GM21576 (cell line): ENCODE data around the gene PRDM10.
A peak's percentile ranks its signal among the peaks of the same experiment; 100 is the strongest.

Experiments used
- ATAC-seq: cut with Tn5 transposase; IDR thresholded peaks from one replicate; pipeline ENCODE4 v1.9.1; 2021; ENCODE audit warnings: mild to moderate bottlenecking, moderate library complexity; ENCODE audit not compliant: unreplicated experiment

PRDM10 gene

DNA sequence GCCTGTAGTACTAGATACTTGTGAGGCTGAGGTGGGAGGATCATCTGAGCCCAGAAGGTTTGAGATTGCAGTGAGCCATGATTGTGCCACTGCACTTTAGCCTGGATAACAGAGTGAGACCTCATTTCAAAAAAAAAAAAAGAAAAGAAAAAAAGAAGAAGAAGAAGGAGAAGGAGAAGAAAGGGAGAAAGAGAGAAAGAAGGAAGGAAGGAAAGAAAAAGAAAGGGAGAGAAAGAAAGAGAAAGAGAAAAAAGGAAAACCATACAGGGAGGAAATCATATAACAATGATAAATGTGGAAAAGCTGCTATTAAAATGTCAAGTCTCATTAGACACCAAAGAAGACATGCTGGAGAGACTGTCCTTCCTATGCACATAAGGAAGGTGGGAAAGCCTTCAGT is 5.7 kb upstream of the PRDM10 start:
- no peak for ATAC-seq

DNA sequence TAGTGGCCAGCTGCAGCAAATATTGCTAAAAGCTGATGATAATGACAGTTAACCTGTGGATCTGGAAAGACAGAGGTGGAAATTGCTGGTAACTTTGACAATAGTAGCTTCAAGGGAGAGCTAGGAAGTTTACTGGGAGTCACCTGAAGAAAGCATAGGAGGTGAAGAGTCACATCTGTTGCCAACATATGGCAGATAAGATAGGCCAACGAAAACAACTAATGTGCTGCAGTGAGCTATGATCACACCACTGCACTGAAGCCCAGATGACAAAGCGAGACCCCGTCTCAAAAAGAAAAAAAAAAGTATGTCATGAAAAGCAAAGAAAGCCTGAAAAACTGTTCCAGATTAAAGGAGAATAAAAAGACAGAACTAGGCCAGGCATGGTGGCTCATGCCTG is 4.3 kb upstream of the PRDM10 start:
- no peak for ATAC-seq

DNA sequence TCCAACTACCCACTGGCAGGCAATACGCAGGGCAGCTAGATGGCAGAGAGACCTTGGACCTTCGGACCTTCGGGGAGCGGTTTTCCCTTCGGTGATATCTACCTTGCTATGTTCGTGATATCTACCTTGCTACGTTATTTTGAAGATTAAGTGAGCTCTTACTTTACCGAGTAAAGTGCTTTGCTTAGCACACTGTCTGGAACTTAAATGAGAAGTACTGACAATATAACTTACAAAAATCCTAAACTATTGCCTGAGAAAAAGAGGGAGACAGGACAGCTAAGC is 1.0 kb upstream of the PRDM10 start:
- ATAC-seq, result no peak

DNA sequence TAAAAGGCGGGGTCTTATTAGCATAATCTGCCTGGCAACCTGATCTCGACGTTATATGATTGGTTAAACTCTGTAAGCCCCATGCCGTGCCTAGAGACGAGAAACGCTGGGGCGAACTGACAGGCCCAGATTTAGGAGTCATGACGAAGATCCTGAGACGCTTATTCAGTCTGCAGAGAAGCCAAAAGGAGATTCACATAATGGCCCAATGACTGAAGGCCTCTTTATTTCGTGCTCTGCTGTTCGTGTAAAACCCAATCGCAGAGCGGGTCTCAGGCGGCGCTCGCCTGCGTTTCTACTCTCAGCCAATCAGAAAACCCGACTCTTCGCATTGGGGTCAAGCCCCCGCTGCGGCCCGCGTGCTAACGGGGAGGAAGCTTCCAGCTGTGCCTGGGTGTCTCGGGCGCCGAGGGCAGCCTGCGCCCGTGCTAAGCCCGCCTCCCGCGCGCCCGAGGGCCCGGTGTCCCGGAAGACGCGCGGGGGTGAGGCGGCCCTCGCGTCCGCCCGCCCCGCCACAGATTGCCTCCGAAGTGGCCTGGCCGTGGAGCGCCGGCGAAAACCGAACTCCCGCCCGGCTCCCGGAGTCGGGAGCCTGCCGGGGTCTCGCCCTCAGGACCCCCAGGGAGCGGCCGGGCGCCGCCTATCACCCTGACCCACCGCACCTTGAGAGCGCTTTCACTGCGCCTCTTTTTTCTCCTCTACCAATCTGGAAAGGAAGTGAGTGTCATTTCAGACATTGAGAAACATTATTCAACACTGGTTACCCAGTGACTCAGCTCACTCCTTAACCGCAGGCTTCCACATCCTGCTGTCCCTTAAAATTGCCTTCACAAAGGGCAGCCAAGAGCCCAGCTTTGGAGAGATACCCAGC is 446 bp upstream of the PRDM10 start:
- peak; percentile 73 for ATAC-seq

DNA sequence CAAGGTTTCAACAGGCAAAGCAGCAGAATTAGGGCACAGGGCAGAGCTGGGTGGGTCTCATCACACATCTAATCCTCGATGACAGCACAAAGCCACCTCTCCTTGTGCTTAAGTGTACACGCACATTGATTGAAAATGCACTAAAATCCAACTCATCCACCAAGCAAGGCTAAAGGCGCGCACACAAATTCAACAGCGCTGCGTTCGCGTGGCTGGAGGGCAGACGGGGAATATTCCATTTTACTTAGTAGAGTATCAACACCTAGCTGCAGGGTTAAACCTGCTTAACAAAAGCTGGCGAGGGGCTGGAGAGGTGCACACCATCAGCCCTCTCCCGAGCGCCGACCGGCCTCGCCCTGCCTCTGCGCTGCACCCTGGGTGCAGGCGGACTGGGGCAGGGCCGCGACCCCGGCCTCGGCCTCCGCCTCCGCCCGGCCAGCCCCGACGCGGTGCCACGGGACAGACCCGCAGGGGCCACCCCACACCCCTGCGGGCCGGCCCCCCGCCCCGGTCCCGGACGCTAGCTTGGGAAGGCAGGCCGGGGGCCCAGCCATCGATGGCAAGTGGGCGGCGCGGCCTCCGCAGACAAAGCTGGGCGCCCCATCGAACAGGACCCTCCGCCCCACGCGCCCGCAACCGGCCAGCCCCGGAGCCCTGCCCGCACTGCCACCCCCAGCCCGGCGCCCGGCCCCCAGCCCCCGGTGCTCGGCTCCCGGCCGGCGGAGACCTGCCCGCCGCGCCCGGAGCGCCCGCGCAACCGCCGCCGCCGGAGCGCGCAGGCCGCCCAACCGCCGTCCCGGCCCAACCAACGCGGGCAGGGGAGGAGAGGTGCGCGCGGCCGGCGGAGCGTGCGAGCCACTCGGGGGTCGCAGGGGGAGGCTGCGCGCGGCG is 929 bp downstream of the PRDM10 start:
- peak; percentile 29 for ATAC-seq

DNA sequence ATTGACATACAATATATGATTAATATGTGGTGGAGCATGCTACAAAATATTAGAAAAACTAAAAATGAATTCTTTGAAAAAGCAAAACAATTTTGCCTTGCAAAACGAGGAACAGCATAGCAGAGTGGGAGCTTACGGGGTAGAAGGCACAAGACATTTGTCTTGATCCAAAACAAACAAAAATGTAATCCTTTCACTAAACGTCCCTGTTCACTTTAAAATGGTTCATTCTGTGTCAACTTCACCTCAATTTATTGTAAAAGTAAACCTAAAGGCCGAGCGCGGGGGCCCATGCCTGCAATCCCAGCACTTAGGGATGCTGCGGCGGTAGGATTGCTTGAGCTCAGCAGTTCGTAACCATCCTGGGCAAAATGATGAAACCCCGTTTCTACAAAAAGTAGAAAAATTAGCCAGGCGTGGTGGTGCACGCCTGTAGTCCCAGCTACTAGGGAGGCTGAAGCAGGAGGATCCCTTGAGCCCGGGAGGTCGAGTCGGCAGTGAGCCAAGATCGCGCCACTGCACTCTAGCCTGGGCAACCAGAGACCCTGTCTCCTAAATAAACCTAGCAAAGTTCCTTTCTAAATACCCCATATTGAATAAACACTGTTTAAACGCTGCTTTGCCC is 2.0 kb downstream of the PRDM10 start:
- ATAC-seq, result no peak

DNA sequence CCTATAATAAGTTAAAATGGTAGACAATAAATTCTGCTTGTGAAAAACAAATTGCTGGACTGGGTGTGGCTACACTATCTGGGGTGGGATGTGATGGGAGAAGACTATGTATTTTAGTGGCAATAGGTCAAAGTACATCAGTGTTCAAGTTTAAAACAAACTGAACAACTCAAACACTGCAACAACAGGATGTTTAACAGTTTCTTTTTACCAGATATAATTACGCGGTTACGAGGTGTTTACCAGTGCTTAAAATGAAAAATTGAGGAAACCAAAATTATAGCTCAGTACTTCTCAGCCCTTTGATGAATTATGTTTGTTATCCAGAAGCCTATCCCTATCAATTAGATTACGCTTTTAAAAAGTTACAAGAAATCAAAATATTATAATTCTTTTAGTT is 3.2 kb downstream of the PRDM10 start:
- ATAC-seq, result no peak

DNA sequence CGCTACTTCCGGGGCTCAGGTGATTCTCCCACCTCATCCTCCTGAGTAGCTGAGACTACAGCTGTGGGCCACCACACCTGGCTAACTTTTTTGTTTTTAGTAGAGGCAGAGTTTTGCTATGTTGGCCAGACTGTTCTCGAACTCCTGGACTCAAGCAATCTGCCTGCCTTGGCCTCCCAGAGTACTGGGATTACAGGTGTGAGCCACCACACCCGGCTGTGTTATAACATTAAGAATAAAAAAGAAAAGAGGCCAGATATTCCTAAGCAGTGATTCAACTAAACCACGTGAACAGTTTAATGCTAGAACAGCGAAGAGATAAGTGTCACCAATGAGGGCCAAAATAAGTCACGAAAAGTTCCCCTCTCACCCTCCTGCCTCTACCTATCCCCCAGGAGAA is 3.7 kb downstream of the PRDM10 start:
- no peak for ATAC-seq

DNA sequence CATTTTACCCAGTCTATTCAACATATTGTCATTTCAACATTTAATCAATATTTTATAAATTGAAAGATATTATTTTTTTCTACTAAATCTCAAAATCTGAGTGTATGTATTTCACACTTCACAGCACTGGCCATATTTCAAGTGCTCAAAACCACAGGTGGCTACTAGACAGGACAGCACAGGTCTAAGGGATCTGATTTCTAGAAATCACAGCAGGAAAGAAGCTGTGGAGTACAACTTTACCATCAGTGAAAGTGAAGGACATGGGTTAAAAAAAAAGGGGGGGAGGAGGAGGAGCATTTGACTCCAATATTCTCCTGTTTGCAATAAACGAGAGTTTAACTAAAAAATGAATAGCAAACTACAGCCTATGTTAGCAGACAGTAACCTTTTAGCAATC is 4.5 kb downstream of the PRDM10 start:
- no peak for ATAC-seq

GRCh38 chr11:129997513-129997912 is 5.1 kb downstream of the PRDM10 start:
- ATAC-seq, result no peak

DNA sequence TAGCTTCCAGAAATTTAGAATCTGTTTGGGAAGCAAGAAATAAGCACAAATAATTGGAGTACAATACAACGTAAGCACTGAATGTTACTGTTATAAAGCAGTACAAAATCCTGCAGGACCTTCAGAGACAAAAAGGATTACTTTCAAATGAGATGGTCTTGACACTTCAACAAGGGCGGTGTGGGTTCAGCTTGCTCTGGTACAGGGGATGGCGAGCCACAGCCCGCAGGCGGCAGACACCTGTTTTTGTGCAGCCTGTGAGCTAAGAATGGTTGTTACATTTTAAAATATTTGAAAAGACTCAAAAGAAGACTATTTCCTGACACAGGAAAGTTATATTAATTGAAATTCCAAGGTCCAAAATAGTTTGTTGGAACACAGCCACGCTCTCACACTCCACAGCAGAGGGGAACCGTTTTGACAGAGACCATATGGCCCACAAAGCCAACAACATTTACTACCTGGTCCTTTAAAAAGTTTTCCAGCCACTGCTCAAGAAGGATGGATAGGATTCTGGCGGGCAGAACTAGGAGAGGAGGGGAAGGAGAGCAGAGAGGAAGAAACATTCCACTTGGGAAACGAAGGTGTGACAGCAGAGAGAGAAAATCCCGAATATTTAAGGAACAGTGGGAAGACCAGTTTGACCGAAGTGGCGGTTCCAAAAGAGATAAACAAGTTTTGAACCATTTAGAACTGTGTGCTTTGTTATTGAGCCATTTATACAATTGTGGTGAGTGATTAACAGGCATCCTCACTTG is 6.3 kb downstream of the PRDM10 start:
- ATAC-seq, result no peak

DNA sequence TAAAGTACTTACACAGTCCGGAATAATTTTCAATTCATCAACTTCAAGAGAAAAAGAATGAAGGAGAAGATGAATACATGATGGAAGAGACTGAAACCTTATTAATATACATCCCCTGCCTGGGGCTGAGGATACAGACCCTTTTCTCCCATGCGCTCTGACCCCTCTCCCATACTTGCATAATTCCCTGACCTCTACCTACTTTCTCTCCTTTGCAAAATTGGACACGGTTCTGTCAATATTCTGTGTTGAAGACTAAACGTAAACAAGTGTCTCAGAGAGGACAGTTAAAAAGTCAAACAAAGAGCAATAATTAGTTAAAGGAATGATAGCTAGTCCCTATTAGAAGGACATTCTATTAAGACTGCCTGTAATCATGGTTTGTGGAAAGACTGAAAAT is 7.5 kb downstream of the PRDM10 start:
- no peak for ATAC-seq

DNA sequence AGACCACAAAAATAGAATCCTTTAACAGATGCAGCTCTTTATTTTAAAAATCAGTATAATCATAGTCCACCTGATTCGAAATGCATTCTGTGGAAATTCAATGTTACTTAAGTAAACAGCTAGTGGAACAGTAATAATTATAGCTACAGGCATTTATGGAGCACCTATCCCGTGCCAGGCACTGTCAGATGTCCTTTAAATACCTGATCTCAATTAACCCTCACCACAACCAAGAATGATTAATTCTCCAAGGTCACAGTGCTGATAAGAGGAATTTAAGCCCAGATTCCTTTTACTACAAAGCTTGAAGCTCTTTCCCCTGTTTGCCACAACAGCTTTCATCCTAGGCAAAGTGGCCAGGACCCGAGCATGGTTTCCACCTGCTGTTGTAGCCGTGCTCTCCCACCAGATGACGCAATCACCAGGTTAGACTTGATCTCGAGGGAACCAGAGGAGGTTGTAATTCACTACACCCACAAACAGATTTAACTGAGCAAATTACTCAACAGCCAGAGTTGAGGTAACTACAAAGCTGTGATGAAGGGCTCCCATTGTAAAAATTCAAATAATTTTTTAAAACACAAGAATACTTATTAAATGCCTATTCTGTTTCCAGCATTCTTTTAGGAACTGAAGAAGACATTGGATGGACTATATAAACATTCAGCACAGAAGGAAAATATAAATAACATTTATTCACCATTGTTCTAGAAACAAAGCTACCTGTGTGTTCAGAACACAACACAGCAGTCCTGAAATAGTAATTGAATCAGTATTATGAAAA is 10.3 kb downstream of the PRDM10 start:
- ATAC-seq, result peak; percentile 89

- no peak for ATAC-seq
Measured at GRCh38 chr11:129989149-129989813, 13.4 kb downstream of the PRDM10 start.

DNA sequence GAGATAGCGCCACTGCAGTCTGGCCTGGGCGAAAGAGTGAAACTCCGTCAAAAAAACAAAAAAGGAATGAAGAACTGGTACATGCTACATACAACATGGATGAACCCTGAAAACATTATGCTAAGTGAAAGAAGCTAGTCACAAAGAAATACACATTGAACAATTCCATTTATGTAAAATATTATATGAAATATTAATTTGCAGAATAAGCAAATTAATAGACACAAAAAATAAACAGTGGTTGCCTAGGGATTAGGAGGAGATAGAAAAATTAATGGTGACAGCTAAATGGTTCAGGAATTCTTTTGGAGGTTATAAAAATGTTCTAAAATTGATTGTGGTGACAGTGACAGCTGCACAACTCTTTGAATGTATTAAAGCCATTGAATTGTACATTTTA is 14.7 kb downstream of the PRDM10 start:
- ATAC-seq, result no peak

DNA sequence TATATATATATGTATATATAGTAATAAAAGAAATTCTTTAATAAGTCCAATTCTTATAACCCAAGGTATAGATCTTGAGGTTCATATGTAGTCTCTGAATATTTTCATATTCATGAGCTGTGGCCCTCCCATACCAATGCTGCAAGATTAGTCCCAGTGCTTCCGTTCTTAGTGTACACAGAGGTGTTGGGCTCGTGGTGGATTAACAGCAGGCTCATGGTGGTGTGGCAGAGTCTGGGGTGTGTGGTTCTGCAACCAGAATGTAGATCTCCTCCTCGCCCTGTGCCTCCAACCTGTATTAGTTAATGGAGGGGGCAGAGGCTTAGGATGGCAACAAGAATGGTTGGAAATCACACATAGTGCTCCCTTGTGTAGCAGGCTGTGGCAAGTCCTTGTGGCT is 16.8 kb downstream of the PRDM10 start:
- ATAC-seq, result no peak

DNA sequence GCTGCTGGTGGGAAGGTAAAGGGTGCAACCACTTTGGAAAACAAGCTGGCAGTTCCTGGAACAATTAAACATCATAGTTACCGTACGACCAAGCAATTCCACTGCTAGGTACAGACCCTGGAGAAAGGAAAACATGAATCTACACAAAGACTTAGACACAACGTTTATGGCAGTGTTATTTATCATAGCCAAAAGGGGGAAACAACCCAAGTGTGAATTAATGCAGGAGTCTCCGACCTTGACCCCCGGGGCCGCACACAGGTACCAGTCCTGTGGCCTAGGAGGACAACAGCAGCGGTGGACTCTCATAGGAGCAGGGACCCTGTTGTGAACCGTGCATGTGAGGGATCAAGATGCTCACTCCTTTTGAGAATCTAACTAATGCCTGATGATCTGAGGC is 22.5 kb downstream of the PRDM10 start:
- ATAC-seq, result no peak

DNA sequence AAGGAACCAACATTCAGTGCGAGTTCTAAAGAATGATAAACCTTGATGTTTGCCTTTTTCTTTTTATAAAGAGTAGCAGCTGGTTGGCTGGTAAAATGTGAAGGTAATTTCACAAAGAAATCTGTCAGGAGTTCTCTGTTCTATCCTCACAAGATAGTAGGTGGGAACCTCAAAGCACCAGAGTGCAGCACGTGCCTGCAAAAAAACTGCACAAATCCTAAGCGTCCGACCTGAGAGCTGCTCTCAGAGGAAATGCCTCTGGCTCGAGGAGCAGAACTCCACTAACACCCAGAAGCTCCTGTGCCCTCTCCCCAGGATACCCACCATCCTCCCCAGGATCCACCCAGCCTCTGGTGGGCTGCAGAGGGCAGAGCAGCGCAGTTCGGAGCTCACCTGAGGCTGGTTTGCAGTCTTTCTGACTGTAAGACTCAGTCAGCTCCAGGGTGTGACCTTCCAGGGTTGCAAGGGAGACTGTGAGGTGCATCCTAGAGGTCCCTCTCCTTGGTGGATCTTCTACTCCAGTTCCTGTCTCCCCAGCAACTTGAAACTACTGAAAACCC is 23.5 kb downstream of the PRDM10 start:
- ATAC-seq, result no peak

DNA sequence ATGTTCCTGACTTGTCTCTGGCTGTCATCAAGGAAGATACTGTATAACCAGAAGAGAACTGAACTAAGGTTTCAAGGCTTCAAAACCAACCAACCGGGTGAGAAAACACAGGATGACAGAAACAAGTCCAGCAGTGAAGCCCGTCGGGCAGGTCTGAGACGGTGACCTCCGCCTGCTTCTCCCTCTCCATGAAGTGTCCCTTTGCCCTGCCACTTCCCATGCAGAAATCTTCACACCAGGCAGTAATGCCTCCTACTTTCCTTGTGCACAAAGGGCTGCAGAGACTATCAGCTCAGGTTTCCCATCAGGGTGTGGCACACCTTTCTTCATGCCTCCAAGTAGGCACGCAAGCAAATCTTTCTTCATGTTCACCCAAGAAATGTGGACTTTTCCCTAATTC is 24.2 kb downstream of the PRDM10 start:
- ATAC-seq, result no peak
